Middle frontal gyrus (tissue), 1 donor: ENCODE measurements around the gene HSPA14.
"Not testable (repeated sequence)": the region's sequence is repeated elsewhere in the genome, so short reads cannot be mapped to it uniquely, and the experiment has no call there.

Source experiments
- DNase-seq: peaks from one replicate; pipeline ENCODE4 v3.0.0-alpha.2; 2015; ENCODE audit warnings: low spot score; ENCODE audit errors: extremely low spot score

HSPA14 gene

DNA sequence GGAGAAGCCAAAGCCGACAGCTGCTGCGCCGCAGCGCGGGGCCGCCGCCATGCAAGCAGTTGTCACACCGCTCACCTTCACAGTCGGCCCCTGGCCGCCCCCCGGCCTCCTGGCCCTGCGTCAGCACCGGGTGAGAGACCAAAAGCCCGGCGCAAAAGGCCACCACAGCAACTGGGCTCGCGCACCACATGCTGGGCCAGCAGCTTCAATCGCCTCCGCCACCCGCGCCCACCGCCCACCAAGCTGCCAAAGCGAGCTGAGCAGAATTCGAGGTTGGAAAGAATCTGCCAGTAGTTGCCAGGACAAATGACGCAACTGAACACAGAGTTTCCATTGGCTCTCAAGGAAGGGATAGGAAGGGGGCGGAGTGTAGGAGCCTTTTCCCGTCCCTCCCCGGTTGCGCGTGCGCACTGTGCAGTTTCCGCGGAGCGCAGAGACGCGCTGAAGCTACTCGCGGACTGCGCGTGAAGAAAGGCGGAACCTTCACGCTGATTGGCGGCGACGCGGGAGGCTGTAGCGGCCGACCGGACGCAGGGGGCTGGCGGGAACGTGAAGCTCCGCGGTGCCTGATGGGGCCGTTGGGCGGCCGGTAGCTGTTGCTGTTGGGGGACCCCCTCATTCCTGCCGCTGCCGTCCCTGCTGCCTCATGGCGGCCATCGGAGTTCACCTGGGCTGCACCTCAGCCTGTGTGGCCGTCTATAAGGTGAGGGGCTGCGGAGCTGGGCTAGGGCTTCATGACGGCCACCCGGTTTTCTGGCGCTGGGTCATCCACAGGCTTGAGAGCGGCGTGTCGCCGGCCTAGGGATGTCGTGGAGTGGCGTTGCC, at the start of gene HSPA14, which contains the start of the genes CDNF and MSANTD7:
TSS of gene HSPA14 (plus strand) at position 550 of the 825 bp plus-strand sequence. CDS start at position 647, 97 bp downstream.
TSS of gene CDNF (minus strand) at position 281 of the 825 bp plus-strand sequence. CDS start at position 190, 91 bp downstream.
TSS of gene MSANTD7 (plus strand) at position 550 of the 825 bp plus-strand sequence. CDS start 3,979 bp downstream, outside the sequence.
- peak; percentile 99 for DNase-seq

GRCh38 chr10:14798636-14799035, 39.5 kb upstream of the HSPA14 start:
- DNase-seq, result no peak

DNA sequence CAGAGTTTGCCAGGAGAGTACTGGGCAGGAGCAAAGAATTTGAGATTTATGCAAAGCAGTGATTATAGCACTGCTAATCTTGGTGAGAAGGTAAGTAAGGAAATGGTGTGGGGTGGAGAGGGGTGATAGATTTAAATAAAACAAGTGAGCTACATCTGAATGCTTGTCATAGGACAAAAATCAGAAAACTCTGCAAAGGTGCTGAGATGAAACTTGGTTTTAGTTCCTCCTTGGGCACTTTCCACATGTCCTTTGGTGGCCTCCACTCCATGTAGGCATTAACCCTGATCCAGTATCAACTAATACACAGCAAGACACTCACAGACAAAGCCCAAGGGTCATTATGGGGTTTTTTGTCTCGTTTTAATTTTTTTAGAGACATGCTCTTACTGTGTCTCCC, 37.7 kb upstream of the HSPA14 start:
- no peak for DNase-seq

DNA sequence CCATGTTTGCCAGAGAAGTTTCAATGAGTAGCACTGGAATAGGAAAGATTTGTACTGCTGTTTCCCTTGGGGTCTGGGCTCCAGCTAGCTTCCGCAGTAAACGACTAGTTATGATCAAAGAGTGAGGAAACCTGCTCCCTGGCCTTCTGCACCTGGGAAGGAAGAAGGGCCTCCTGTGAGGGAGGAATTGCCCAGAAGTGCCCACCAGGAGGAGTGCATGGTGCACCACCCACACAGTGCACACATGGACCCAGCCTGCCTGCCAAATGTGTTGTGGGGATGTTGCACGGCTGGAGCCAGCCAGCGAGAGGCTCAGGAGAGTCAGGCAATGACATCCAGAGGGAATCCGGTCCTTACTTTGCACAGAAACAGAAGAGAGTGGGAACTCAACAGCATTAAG, 36.4 kb upstream of the HSPA14 start:
- DNase-seq, result no peak

DNA sequence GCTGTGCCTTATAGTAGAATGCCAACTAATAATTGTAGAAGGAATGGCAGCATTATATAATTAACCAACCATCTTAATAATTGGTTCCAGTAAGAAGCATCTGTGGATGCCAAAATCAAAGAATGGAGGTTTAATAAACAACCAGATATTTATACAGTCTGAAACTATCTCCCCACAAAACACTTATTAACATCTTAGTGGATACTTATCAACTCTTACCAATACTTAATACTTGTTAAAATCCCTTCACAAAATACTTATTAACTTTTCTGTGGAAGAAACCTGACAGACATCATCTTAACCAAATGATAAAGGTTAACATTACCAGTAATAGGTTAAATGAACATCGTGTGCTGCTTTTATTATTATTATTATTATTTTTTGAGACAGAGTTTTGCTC, 34.3 kb upstream of the HSPA14 start:
- no peak for DNase-seq

GRCh38 chr10:14806318-14806717, 31.8 kb upstream of the HSPA14 start:
- no peak for DNase-seq

GRCh38 chr10:14810969-14811953, 26.8 kb upstream of the HSPA14 start:
- DNase-seq, result no peak

GRCh38 chr10:14812271-14812670, 25.8 kb upstream of the HSPA14 start:
- DNase-seq, result no peak

- no peak for DNase-seq
Observed at GRCh38 chr10:14815681-14816080, 22.4 kb upstream of the HSPA14 start.

GRCh38 chr10:14816717-14817116, 21.4 kb upstream of the HSPA14 start:
- not testable (repeated sequence) for DNase-seq

GRCh38 chr10:14820010-14820774, 17.9 kb upstream of the HSPA14 start:
- DNase-seq, result no peak

GRCh38 chr10:14820775-14821154, 17.3 kb upstream of the HSPA14 start:
- no peak for DNase-seq

GRCh38 chr10:14821635-14822375, 16.3 kb upstream of the HSPA14 start:
- no peak for DNase-seq

GRCh38 chr10:14822879-14823755, 15.0 kb upstream of the HSPA14 start:
- DNase-seq, result no peak

DNA sequence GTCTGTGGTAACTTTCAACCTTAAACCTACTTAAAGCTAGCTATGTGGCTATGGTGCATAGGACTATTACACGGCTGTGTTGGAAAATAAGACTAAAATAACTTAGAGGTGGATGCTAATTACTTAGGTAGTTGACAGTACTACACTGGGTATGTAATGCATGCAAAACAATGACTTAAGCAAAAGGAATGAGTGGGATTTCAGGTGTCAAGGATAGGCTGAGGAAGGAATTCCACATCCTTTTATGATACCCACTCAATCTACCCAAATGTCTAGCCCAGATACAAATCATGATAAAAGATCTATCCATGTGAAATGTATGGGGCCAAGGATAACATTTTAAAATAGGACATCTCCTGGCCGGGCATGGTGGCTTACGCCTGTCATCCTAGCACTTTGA, 14.1 kb upstream of the HSPA14 start:
- DNase-seq, result no peak

GRCh38 chr10:14826076-14826829, 11.9 kb upstream of the HSPA14 start:
- DNase-seq, result no peak

- DNase-seq, result no peak
Observed at GRCh38 chr10:14833106-14833505, 5.0 kb upstream of the HSPA14 start.

DNA sequence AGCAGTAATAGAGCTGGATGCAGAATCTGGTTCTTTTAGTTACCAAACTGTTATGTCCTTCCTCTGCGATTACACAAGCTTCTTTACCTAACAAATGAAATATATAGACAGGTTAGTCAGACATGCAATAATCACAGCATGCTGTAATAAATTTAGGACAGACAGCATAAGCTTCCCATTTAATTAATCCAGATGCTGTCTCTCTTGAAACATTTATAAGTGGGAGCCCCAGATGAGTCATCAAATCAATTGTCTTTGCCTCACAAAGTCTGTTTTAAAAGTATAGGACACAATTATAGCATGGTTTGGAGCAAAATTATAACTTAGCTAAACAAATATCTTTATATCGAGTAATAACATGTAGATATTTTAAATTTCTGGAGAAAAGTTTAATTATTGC, 1.9 kb upstream of the HSPA14 start:
- no peak for DNase-seq
